ENCODE results near the gene IQSEC1.

DNA sequence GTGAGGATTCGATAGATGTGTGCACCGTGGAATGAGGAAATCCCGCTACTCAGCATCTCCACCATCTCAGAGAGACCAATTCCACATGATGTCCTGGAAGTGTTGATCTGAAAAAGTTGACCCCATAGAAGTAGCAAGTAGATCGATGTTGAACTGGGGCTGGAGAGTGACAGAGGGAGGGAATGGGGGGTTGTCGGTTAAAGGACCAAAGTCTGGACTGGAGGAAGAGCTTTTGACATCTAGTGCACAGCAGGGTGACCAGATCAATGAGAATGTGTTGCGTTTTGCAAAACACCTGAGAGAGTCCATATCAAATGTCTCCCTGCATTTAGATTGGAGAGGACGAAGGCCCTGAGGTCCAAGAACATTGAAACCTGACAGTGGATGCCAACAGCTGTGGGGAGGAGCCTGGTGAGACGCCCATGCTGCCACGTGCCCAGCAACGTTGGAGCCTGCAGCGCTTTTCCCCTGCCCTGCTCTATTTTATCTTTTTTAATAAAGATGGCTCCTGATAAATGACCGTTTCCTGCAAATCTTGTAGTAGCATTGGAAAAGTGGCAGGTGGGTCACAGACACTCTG, 201.7 kb downstream of the IQSEC1 start:
- TF ChIP-seq, protein P1, sequence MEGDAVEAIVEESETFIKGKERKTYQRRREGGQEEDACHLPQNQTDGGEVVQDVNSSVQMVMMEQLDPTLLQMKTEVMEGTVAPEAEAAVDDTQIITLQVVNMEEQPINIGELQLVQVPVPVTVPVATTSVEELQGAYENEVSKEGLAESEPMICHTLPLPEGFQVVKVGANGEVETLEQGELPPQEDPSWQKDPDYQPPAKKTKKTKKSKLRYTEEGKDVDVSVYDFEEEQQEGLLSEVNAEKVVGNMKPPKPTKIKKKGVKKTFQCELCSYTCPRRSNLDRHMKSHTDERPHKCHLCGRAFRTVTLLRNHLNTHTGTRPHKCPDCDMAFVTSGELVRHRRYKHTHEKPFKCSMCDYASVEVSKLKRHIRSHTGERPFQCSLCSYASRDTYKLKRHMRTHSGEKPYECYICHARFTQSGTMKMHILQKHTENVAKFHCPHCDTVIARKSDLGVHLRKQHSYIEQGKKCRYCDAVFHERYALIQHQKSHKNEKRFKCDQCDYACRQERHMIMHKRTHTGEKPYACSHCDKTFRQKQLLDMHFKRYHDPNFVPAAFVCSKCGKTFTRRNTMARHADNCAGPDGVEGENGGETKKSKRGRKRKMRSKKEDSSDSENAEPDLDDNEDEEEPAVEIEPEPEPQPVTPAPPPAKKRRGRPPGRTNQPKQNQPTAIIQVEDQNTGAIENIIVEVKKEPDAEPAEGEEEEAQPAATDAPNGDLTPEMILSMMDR (IDR thresholded peaks at IDR 0.05; ENCODE audit: insufficient read depth, low read length, poor library complexity, severe bottlenecking) = no peak
- TF ChIP-seq EZH2phosphoT487 (conservative IDR thresholded peaks at IDR 0.05; ENCODE audit: low read length) = no peak
